C4-2B (cell line): ENCODE measurements around the gene APBB1IP.

Experiments used
- ZFX ChIP-seq: fragments of 450-650 bp; IDR thresholded peaks from 2 replicates; pipeline ENCODE4 v1.6.1; 2017
- TF ChIP-seq, protein P1 (sequence below): fragments of 450-650 bp; conservative IDR thresholded peaks from 2 replicates; pipeline ENCODE4 v1.5.1; 2017; ENCODE audit warnings: mild to moderate bottlenecking

DNA sequence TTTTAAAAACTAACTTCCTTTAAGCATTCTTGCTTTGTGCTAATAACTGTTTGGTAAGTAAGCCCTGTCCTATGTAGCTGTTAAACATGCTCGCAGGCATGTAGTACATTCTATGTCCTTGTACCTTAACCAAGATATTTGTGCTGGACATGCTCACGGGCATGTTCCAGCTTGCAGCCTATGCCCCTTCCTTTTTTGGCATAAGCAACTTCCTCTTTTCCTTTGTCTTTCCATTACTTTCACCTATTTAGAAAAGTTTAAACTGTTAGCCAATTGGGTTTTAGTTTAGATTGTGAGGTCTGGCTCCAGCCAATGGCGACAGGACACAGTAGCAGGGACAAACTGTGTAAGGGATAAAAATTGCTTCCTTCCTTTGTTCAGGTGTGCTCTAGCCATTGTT is 14.4 kb upstream of the APBB1IP start:
- TF ChIP-seq, protein P1, sequence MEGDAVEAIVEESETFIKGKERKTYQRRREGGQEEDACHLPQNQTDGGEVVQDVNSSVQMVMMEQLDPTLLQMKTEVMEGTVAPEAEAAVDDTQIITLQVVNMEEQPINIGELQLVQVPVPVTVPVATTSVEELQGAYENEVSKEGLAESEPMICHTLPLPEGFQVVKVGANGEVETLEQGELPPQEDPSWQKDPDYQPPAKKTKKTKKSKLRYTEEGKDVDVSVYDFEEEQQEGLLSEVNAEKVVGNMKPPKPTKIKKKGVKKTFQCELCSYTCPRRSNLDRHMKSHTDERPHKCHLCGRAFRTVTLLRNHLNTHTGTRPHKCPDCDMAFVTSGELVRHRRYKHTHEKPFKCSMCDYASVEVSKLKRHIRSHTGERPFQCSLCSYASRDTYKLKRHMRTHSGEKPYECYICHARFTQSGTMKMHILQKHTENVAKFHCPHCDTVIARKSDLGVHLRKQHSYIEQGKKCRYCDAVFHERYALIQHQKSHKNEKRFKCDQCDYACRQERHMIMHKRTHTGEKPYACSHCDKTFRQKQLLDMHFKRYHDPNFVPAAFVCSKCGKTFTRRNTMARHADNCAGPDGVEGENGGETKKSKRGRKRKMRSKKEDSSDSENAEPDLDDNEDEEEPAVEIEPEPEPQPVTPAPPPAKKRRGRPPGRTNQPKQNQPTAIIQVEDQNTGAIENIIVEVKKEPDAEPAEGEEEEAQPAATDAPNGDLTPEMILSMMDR: no peak
- no peak for TF ChIP-seq ZFX
